Putamen (tissue), 1 donor: Measurements from ENCODE around the gene WNK4.

Experiments used
- DNase-seq: peaks from one replicate; pipeline ENCODE4 v3.0.0-alpha.2; 2016; ENCODE audit warnings: low spot score

Gene WNK4

GRCh38 chr17:42772945-42773289 lies 7.5 kb upstream of the WNK4 start:
- no peak for DNase-seq

GRCh38 chr17:42773290-42774035 lies 6.9 kb upstream of the WNK4 start, which contains the start of gene VPS25:
Gene VPS25, plus strand, starts transcription at chr17:42773449. Its CDS starts 27 bp downstream, at chr17:42773476.
- DNase-seq: peak; percentile 84

- no peak for DNase-seq
Measured at GRCh38 chr17:42774066-42774745, 6.2 kb upstream of the WNK4 start.

GRCh38 chr17:42775534-42776098 lies 4.8 kb upstream of the WNK4 start:
- no peak for DNase-seq

- no peak for DNase-seq
Measured at GRCh38 chr17:42778570-42778969, 1.8 kb upstream of the WNK4 start.

GRCh38 chr17:42779304-42779935 lies 990 bp upstream of the WNK4 start:
- no peak for DNase-seq

- DNase-seq: no peak
Measured at GRCh38 chr17:42780851-42781638, 635 bp downstream of the WNK4 start.

GRCh38 chr17:42781639-42782165 lies 1.3 kb downstream of the WNK4 start:
- DNase-seq: no peak

GRCh38 chr17:42782166-42783061 lies 2.0 kb downstream of the WNK4 start:
- DNase-seq: no peak

- no peak for DNase-seq
Measured at GRCh38 chr17:42783062-42783790, 2.8 kb downstream of the WNK4 start.

- DNase-seq: no peak
Measured at GRCh38 chr17:42783791-42784138, 3.4 kb downstream of the WNK4 start.

- no peak for DNase-seq
Measured at GRCh38 chr17:42784409-42784808, 4.0 kb downstream of the WNK4 start.

- no peak for DNase-seq
Measured at GRCh38 chr17:42784811-42785592, 4.6 kb downstream of the WNK4 start.

- no peak for DNase-seq
Measured at GRCh38 chr17:42787266-42787665, 6.9 kb downstream of the WNK4 start.

GRCh38 chr17:42791948-42792347 lies 11.5 kb downstream of the WNK4 start:
- DNase-seq: no peak

- DNase-seq: no peak
Measured at GRCh38 chr17:42792545-42792944, 12.1 kb downstream of the WNK4 start.

GRCh38 chr17:42795061-42795460 lies 14.7 kb downstream of the WNK4 start:
- DNase-seq: no peak

- DNase-seq: no peak
Measured at GRCh38 chr17:42795465-42795864, 15.1 kb downstream of the WNK4 start.

GRCh38 chr17:42796066-42796758 lies 15.8 kb downstream of the WNK4 start:
- no peak for DNase-seq
